GM18507 (cell line): ENCODE data around the gene CPXM1.

Experiments
- DNase-seq: peaks from one replicate; pipeline ENCODE4 v3.0.0; 2011; ENCODE audit warnings: low read depth; ENCODE audit not compliant: insufficient read length; ENCODE audit errors: extremely low spot score
- FAIRE-seq: peaks from 2 replicates; lab custom pipeline; 2011; peaks lifted over from hg19 to GRCh38; lab: Jason Lieb, UNC

The CPXM1 gene

DNA sequence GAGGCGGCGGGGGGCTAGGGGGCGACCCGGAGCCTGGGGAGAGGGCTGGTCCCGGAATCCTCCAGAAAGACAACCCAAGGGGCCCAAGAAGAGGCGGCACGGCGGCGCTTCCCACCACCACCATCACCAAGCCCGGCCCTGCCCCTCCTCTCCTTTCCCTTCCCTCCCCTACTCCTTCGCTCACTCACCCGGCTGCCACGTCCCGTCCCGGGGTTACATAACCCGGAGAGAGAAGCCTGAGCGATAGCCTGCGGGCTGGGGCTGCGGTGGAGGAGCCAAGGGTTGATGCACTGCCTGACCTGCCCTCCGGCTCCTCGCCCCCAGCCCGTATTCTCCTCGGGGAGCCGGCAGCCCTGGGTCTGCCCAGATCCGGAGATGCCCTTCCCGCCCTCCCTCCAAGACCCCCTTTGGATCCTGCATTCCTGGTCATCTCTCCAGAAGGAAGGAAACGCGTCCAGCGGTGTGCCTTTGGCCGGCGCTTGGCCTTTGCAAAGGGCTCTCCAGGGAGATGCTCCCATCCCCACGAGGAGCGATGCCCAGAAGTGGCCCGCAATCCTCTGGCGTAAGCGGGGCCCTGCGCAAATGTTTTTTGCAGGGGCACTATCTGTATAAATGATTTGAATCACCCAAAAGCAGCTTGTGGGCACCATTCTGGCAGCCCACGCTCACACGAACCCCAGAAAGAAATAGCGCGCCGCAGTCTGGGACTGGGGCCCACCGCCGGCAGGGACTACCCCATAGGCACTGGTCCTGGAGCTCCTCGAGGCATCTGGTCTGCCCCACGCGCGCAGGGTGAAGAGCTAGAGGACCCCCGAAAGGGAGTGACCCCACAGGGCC, 4.6 kb upstream of the CPXM1 start:
- no peak for DNase-seq
- no peak for FAIRE-seq

DNA sequence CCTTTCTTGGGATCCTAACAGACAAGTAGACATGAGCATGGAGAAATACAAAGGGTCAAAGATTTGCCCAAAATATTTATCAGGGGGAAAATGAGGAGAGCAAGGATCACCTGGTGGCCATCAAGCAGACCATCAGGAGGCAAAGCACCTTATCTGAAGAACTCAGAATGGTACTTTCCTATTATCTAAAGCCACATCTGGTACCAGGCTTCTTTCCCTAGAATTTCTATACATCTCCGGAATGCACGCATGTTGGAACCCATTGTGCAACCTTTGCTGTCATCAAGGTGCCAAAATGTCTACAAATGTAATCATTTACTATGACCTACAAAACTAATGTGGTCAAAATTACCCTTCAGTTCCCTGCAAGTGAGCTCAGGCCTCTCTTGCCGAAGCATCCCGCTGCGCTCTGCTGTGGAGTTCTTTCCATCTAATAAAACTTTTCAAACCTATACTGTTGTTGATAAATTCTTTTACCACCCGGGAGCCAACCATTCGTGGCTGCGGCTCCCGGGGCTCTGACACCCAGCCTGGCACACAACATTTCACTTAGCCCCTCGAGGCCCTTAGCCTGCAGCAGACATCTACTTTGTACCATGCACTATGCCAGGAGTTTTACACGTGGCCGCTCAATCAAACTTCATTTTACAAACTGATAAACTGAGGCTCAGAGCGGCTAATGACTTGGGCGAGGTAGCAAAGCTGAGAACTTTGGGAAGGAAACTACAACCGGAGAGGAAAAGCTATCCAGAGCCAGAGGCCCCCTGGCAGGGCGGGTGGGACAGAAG, 3.8 kb upstream of the CPXM1 start:
- no peak for DNase-seq
- FAIRE-seq, result no peak

DNA sequence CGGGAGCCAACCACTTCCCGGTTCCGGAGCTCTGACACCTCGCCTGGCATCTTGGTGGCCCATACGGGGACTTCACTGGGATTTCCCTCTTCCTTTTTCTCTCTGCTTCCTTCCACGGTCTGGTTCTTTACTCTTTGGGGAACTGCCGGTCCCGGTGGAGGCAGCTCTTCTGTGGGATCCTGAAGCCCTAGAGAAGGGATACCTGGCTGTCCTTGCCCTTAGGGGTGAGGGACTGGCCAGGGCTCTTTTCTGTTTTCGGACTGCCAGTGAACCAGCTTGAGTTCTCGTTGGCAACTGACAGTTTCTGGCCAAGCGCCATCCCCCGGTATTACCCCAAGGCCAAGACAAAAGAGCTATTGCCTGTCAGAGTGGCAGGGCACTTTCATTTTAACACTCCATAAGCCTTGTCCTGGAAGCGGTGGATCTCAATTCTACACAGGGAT, 880 bp upstream of the CPXM1 start:
- FAIRE-seq, result no peak
- no peak for DNase-seq

DNA sequence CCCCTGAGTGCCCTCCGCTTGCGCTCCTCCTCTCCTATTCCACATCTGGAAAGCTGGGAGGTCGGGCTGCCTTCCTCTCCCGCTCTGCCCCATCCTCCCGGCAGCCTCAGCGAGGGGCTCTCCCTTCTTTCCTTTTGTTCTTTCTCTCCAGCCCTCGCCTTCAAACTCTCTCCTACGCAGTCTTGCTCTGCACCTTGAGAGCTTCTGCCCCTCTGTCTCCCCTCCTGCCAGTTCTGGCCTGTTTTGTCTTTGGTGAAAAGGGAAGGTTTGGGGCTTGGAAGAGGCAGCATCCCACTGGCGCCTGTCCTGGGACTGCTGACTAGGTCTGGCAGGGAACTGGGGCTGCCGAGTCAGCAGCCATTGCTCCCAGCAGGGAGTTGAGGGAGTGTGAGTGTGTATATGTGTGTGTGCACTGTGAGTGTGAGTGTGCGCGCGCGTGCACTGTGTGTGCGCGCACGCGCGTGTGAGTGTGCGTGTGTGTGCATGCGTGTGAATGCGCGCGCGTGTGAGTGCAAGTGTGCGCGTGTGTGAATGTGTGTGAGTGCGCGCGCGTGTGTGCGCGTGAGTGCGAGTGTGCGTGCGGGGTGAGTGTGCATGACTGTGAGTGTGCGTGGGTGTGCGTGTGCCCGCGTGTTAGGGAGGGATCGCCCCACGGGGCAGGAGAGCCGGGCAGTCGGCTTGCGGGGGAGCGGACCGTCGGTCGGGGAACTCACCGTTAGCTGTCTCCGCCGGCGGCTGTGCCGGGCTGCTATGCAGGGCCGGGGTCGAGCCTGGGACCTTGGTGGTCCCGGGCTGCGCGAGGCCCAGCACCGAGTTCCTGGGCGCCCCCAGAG, 523 bp downstream of the CPXM1 start:
- FAIRE-seq (peak; percentile 64), DNase-seq (no peak)

DNA sequence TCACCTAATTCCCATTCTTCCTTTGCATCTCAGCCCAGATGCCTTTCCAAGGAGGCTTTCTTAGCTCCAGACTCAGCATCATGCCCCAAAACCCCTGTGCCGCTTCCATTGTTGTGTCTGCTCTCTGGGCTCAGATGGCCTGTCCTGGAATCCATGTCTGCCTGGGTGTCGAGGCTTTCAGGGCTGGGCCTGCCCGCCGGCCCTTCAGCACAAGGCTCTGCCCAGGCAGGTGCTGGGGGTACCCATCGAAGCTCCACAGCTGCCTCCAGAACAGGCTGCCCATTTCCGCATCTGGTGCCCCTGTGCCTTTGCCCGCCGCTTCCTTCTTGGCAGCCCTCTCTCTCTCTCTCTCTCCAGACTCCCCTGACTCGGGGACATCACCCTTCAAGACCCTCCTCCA, 1.2 kb downstream of the CPXM1 start:
- FAIRE-seq, result peak; percentile 15
- no peak for DNase-seq

DNA sequence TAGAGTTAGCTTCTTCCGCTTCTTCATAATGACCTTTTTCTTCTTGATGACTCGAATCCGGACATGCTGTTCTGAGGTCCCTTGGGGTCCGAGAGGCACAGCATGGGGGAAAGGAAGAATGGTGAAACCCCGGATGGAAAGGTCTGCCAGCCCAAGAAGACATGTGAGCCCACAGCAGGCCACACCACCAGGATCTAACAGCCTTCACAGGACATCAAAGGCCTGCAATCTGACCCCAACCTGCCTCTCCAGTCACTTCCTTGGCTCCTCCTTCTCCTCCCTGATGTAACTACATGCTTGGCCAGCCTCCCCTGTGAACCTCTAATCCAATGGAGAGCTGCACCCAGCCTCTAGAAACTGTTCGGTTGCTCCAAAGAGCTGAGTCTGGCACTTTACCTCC, 1.6 kb downstream of the CPXM1 start:
- DNase-seq, result no peak
- FAIRE-seq, result peak; percentile 67

DNA sequence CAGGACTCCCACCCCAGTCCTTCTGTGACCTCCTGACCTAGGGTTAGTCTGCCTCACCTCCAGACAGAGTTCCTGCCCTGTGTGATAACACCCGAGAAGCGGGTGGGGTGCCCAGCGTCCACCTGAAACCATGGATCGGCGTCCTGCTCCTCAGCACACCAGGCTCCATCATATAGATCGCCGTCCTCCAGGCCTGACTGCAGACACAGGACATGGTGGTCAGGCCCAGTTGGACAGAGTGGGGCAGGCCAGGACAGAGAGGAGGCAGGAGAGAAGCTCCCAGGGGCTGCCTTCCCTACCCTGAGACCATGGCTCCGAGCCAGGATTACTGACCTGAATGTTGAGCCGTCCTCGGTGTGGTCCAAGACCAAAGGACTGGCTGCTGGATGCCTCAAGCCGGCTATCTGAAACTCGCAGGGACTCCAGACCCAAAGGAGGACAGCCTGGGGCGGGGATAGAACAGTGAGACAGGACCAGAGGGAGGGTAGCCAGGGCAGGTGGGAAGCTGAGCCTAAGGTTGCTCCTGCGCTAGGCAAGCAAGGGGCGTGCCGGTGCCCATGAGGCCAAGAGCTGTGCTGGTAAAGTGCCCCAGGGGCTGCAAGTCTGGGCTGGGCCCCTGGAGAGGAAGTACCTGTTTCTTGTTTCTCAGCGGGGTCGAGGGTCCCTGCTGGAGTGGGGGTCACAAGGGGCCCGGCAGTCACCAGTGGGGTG, 2.2 kb downstream of the CPXM1 start:
- DNase-seq (no peak), FAIRE-seq (no peak)

DNA sequence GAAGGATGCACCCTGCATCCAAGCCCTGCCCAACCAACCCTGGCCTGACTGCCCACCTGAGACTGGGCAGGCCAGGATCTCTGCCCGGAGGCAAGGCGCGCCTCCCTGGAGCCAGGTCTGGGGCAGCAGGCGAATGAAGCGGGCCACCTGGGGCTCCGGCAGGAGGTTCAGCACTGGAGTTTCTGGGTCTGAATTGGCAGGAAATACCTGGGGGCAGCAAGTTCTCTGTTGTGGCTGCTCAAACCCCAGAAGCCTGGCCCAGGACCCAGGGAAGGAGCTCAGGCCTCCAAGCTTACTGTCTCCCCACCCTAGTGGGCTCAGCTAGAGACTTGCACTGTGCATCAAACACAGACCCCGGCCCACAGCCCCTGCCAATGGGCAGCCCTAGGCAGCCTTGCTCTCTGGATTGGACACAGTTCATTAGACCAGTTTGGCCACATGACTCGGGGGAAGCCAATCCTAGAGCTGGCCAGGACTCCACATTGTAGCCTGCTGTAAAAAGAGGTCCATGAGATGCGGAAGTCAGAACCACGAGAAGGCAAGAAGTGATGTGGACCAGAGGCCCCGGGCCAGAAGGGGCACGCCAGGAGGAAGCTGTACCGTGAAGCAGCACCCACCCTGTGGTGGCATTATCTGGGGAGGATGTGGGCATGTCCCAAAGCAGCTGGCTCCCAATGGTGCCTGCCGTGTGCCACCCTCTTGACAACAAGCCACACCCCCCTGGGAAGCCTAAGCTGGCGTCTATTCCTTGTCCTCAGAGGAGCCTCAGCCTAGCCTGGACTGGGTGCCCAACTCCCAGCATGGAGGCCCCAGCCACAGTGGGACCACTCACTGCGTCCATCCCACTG, 3.1 kb downstream of the CPXM1 start:
- DNase-seq, result no peak
- no peak for FAIRE-seq

DNA sequence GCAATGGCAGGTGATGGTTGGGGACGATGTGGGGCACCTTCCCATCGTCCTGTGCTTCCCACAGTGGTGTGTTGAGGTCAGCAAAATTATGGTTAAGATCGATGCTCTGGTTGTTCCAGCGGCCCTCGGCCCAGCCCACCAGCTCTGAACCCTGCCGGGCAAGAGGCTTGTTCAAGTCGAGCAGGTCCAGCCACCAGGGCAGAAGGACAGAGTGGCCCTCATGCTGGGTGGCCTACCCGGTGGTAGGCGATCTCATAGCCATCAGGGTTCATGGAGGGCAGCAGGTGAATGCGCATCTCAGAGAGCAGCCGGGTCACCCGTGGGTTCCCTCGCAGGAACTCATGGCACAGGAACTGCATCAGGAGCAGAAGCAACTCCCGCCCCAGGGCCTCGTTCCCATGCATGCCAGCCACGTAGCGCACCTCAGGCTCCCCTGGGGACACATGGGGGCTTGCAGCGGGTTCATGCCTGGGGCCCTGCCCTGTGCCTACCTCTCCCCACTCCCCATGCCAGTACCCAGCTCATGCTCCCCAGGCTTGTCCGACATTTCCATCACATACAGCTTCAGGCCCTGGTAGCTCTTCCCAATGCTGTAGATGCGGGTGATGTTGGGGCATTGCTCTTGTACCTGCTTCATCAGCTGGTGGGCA, 4.3 kb downstream of the CPXM1 start:
- FAIRE-seq, result no peak
- DNase-seq, result no peak

DNA sequence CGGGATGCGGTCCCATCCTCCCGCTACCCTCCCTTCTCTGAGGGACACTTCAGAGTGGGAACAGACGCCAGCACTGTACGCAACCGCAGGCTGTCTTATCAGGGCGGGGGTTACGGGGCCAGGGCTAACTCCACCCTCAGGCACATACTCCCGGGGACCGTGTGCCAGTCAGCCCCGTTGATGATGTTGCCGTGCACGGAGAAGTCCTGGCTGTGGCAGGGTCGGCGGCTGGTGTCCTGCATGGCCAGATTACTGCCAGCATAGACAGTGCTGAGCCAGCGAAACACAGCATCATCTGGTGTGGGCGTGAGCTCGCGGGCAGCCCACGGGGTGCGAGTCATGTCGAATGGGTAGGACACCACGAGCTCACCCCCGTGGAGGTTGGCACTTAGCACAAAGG, 5.0 kb downstream of the CPXM1 start:
- FAIRE-seq (no peak), DNase-seq (no peak)

DNA sequence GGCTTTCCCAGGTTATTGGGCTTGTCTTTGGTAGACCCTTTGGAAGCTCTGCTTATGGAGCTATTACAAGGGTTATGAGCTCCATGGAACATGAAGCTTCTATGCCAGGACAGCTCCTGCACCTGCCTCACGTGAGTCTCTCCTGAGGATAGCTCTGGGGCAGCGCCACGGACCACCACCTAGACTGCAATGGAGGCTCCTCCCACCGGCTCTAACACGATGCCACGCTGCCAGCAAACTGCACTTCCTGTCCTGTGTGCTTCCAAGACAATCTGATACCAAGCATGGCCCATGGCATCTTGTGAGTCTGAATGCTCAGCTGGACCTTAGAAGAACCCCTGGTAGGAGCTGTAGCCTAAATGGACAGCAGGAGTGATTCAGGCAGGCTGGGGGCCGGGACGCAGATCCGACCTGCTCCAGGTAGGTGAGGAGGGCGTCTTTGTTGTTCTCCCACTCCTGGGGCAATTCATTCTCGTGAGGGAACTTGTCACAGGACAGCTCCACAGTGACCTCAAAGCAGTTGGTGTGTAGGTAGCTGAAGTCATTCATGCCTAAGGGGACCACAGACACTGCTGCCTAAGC, 5.5 kb downstream of the CPXM1 start:
- DNase-seq, result no peak
- FAIRE-seq, result no peak

DNA sequence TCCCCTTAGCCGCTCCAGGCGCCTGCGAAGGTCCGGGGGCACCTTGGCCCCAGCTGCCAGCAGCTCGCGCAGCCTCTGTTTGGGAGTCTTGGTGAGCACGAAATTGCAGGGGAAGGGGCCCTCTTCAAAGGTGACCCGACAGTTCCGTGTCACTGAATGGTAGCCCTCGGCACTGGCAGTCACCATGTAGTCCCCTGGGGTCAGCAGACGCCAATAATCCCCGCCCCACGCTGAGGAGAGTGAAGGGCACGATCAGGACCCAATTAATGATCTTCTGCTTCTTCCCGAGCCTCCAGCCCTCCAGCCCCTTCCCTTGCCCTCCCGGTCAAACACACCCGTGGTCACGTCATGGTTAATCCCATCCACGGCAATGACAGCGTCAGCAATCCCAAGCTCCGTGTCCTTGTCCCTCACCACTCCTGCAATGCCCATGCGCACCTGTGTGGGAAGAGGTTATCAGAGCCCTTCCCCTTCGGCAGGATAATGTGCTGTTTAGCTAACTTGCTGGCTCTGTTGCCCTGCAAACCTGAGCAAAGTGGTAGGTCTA, 6.2 kb downstream of the CPXM1 start:
- FAIRE-seq (no peak), DNase-seq (no peak)

DNA sequence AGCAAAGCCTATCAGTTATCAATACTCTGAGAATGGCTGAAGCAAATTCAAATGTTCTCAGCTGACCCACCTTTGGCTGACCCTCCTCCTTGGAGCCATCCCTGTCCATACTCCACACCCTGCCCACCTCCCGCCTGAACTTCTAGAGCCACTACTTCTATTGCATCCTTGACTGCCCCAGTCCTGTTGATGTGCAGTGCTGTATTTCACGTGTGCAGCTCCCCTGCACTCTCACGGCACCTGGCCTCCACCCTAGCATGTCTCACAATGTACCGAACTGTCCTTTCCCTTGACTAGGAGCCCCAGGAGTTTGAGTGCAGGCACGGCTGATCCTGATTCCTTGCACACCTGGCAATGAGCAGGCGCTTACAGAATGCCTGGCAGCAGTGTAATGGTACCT, 7.0 kb downstream of the CPXM1 start:
- FAIRE-seq, result no peak

DNA sequence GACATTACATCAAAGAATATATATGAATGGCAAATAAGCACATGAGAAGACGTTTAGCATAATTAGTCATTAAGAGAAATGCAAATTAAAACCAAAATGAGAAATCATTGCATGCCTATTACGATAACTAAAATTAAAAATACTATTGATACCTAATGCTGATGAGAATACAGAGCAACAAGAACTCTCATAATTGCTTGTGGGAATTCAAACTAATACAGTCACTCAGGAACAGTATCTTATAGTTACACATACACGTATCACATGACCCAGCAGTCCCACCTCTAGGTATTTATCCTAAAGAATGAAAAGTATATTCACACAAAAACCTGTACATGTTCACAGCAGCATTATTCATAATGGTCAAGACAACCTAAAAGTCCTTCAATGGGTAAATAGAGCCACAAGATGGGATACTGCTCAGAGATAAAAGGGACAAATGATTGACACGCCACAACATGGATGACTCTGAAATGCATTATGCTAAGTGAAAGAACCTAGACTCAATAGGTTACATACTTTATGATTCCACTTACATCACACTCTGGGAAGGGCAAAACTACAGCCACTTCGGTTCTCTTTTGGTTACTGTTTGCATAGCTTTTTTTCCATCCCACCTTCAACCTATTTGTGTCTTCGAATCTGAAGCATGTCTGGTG, 16.4 kb downstream of the CPXM1 start:
- DNase-seq, result no peak
- no peak for FAIRE-seq

More for the DNA sequence above, 7.0 kb downstream of the CPXM1 start:
- no peak for DNase-seq

DNA sequence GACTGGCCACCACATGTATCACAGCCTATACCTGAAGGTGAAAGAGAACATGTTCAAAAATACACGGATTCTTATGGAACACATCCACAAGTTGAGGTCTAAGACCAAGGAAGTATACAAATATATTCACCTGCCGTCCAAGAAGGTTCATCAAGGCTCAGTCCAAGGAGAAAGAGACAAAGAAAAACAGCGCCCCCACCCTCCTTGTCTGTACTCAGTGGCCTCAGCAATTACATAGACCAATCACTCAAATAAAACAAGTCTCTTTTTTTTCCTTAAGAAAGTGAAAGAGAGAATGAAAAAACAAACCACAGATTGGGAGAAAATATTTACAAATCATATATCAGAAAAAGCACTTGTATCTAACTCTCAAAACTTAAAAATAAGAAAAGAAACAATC, 19.5 kb downstream of the CPXM1 start:
- FAIRE-seq (no peak), DNase-seq (no peak)

DNA sequence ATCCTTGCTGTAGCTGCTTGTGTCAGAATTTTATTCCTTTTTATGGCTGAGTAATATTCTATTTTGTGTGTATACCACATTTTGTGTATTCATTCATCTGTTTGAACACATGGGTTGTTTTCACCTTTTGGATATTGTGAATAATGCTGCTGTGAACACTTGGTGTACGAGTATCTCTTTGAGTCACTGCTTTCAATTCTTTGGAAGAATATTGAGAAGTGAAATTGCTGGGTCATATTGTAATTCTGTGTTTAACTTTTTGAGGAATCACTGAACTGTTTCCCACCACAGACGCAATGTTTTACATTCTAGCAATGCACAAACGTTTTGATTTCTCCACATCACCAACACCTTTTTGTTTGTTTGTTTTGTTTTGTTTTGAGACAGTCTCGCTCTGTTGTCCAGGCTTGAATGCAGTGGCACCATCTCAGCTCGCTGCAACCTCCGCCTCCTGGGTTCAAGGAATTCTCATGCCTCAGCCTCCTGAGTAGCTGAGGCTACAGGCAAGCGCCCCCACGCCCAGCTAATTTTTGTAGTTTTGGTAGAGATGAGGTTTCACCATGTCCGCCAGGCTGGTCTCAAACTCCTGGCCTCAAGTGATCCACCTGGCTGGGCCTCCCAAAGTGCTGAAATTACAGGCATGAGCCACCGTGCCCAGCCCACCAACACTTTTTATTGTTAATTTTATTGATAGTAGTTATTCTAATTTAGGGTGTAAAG, 21.7 kb downstream of the CPXM1 start:
- DNase-seq, result no peak
- peak; percentile 45 for FAIRE-seq
